Psoas muscle (tissue), 8 donors: ENCODE data around the gene SLC1A3. TPM values are rescaled to one million over a fixed set of nuclear protein-coding genes. Genes with fewer than 3 reads are reported as not detected.

Source experiments
- ATAC-seq, 4 donors: fragments of 200-7000 bp; cut with Tn5 transposase; one replicate each; pipeline ENCODE4 v1.9.1; 2020; ENCODE audit warnings: moderate library complexity in 3 of 4, mild to moderate bottlenecking in 2 of 4
- DNase-seq, 2 donors: peaks; one replicate each; pipeline ENCODE4 v3.0.0-alpha.2; 2020
- H3K27ac ChIP-seq: fragments of 200-600 bp; one replicate; pipeline ENCODE4 v1.8.0; 2022
- H3K27me3 ChIP-seq, 3 donors: fragments of 200-600 bp in 1 of 3; one replicate each; pipeline versions ENCODE4 v1.6.1 to v1.8.0; 2013 to 2022; ENCODE audit warnings: low read length in 2 of 3, mild to moderate bottlenecking in 2 of 3, moderate library complexity in 1 of 3; ENCODE audit not compliant: insufficient read depth in 3 of 3
- H3K36me3 ChIP-seq, 2 donors: fragments of 200-600 bp in 1 of 2; one replicate each; pipeline versions ENCODE4 v1.6.1 to v1.8.0; 2013 to 2022; ENCODE audit warnings: low read depth in 1 of 2, mild to moderate bottlenecking in 1 of 2, moderate library complexity in 1 of 2; ENCODE audit not compliant: insufficient read depth in 1 of 2
- H3K4me1 ChIP-seq: fragments of 200-600 bp; one replicate; pipeline ENCODE4 v1.8.0; 2022
- H3K4me3 ChIP-seq: fragments of 200-600 bp; one replicate; pipeline ENCODE4 v1.8.0; 2022; ENCODE audit warnings: mild to moderate bottlenecking
- H3K9me3 ChIP-seq: fragments of 200-600 bp; one replicate; pipeline ENCODE4 v1.8.0; 2022
- WGBS, 3 donors: extraction: QIAGEN DNeasy Blood & Tissue Kit; methylation state at CpG; one replicate each; pipeline versions ENCODE4 v1.1.6 to v1.1.7; 2013; 5-methylcytosine and 5-hydroxymethylcytosine counted together
- intact Hi-C, 2 donors: fragments of 100-400 bp; cut with DNase I; formaldehyde crosslinking; loops; one replicate each; pipeline versions ENCODE4 v1.11.0 to v1.14.2; 2022
- polyA plus RNA-seq, 3 donors: library from polyadenylated mRNA; stranded (reverse); fragments of 200-250 nt; gene quantifications; one replicate each; pipeline ENCODE4 v1.2.3, GENCODE V29; 2013
- total RNA-seq, 4 donors: library from RNA; stranded (reverse); fragmentation: NEBNext Ultra II Directional in 2 of 4; extraction: Animal tissue kit (Norgen Biotek cat#: 25700) in 2 of 4; gene quantifications; one replicate each; pipeline versions ENCODE4 v1.2.1 to v1.2.4, GENCODE V29; 2021 to 2023
- TF ChIP-seq, protein P1 (sequence below): fragments of 200-600 bp; IDR thresholded peaks from one replicate; pipeline ENCODE4 v1.8.0; 2022; ENCODE audit warnings: antibody characterized with exemption
- donor health status: healthy with polysubstance abuse.
- donor health status: DM: no; HTN: no; CAD: no; lungs with moderate emphysema.
- donor health status: Bipolar disorder and iron deficiency.
- donor health status: healthy.
- donor health status: DM: yes; HTN: yes; CAD: no.
- donor health status: DM: no; HTN: no; CAD: no.
- donor health status: DM: no; HTN: no; CAD: no.
- donor health status: DM: yes; HTN: yes; CAD: no.

The SLC1A3 gene
- total and polyA plus RNA-seq, 7 donors = 9.6 to 25.3 (median 17.4) TPM

DNA sequence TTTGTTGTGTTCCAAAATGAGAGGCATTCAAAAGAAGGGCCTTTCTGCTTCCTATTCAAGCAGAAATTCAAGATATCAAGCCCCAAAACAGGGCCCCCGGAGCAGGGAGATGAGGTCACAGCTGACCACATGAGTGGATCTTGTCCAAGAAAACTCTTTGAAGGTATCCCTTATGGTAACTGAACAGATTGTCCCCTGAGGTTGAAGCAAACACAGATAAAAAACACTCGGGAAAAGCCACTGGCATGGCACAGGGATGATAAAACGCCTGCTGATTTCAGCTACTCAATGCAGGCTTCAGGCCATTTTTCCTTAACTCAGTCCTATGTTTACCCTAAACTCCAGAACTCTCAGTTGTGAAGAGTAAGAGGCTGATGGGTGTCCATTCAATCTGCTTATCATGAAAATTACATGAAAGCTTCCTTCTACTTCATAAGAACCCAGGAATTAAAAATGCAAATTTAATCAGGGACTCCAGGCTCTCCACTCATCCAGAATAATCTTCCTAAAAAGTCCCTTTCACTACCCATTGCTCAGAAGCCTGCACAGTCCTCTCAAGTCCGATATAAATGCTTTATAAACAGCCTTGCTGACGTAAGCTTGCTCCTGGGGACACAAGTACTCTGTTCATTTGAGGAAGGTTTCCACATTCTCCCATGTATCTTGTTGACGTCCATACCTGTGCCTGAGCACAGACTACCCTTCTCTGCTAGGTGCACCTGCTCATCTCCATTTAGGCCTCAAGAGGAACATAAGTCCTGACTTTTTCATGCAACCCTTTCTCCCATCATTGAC, 35.9 kb upstream of the SLC1A3 start:
- intact Hi-C loops = no loop called here
- TF ChIP-seq, protein P1, sequence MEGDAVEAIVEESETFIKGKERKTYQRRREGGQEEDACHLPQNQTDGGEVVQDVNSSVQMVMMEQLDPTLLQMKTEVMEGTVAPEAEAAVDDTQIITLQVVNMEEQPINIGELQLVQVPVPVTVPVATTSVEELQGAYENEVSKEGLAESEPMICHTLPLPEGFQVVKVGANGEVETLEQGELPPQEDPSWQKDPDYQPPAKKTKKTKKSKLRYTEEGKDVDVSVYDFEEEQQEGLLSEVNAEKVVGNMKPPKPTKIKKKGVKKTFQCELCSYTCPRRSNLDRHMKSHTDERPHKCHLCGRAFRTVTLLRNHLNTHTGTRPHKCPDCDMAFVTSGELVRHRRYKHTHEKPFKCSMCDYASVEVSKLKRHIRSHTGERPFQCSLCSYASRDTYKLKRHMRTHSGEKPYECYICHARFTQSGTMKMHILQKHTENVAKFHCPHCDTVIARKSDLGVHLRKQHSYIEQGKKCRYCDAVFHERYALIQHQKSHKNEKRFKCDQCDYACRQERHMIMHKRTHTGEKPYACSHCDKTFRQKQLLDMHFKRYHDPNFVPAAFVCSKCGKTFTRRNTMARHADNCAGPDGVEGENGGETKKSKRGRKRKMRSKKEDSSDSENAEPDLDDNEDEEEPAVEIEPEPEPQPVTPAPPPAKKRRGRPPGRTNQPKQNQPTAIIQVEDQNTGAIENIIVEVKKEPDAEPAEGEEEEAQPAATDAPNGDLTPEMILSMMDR = no peak
- no peaks in the 10 kb centered on the region for H3K27me3 ChIP-seq
- 69 to 75% (median 75%) methylated on average over 6 of the region's 6 CpGs for WGBS, 3 donors
- no peaks in the 10 kb centered on the region for H3K9me3 ChIP-seq
- no peak for ATAC-seq
- H3K4me3 ChIP-seq = no peak overlapping the region
- DNase-seq = no peak
- no peaks in the 10 kb centered on the region for H3K4me1 ChIP-seq
- H3K27ac ChIP-seq = no peak overlapping the region
- H3K36me3 ChIP-seq = no peaks in the 10 kb centered on the region

DNA sequence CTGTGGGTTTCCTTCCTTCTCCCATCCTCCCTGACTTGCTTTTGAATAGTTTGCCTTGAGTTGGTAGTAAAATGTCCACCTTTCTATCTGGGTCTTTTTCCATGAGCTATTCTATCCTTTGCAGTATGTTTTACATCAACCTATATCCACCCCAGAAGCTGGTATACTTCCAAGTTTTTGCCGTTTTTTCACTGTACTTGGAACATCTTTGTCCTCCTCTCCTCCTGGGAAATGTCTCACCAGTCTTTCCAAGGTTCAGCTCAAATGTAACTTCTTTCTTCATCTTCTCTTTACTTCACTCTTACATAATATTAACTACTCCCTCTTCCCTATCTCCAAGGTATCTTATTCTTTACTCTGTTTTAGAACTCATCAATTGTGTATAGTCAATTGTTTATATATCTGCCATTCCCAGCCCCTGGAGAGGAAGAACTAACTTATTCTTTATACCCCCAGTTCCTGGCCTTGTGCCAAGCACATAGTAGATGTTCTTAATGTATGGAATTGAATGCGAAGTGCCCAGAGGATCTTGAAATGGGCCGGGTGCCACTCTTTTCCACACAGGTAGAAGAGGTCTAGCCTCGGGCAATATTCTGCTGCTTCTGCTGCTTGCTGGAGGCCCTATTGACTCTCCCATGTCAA, 34.9 kb upstream of the SLC1A3 start:
- TF ChIP-seq, protein P1 = no peak
- 70 to 80% (median 76%) methylated on average over 4 of the region's 4 CpGs for WGBS, 3 donors
- no peak overlapping the region for H3K27ac ChIP-seq
- no peaks in the 10 kb centered on the region for H3K4me1 ChIP-seq
- no peaks in the 10 kb centered on the region for H3K9me3 ChIP-seq
- H3K36me3 ChIP-seq = no peaks in the 10 kb centered on the region
- ATAC-seq (no peak), DNase-seq (no peak)
- H3K27me3 ChIP-seq = no peaks in the 10 kb centered on the region
- H3K4me3 ChIP-seq = no peak overlapping the region
- intact Hi-C loops = no loop called here

DNA sequence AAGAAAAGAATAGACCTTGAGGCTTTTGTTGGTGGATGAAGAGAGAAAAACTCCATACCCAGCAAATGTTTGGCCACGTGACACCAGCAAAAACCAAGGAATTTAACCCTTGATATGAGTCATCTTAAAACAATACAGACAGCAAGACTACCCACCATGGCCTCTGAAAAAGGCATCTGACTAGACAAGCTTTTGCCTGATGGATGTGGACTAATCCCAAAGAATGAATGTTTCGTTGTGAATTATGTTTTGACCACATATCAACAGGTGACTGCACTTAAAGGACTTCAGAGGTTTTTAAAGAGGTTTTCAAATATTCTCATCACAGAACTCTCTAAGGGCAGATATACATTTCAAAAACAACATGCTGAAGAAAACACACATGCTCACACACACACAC, 33.0 kb upstream of the SLC1A3 start:
- 48 to 58% (median 51%) methylated on average over 2 of the region's 2 CpGs for WGBS, 3 donors
- Histone ChIP-seq H3K36me3 (no peaks in the 10 kb centered on the region), H3K27ac (no peak overlapping the region), H3K4me3 (no peak overlapping the region), H3K4me1 (no peaks in the 10 kb centered on the region), H3K27me3 (no peaks in the 10 kb centered on the region), H3K9me3 (no peaks in the 10 kb centered on the region)
- DNase-seq = no peak
- ATAC-seq = no peak
- TF ChIP-seq, protein P1 = no peak
- intact Hi-C loops = no loop called here

DNA sequence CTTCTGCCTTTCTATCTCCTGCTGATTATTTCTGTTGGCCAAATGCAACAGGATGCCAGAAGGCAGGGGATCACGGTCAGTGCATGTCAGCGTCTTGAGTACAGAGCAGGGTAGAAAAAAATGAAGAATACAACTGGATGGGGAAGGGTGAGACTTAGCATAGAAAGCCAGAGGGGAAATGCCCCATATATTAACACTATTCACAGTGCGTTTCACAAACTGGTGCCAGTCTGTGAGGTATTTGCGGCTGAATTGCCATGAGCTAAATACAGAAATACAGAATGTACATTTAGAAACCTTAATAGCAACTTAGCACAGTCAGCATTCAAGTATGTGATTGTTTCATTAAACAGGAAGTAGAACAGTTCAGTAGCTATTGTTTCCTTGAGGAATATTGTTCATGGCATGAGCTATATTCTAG, 31.0 kb upstream of the SLC1A3 start:
- Histone ChIP-seq H3K9me3 (no peaks in the 10 kb centered on the region), H3K4me1 (no peaks in the 10 kb centered on the region), H3K4me3 (no peak overlapping the region), H3K27ac (no peak overlapping the region), H3K36me3 (no peaks in the 10 kb centered on the region), H3K27me3 (no peaks in the 10 kb centered on the region)
- TF ChIP-seq, protein P1 = no peak
- 56 to 69% (median 64%) methylated on average over 4 of the region's 4 CpGs for WGBS, 3 donors
- no peak for ATAC-seq
- no peak for DNase-seq
- intact Hi-C loops = no loop called here
